Tibial nerve (tissue), 4 donors: ENCODE measurements around the gene GRAMD4. TPM values are rescaled to one million over a fixed set of nuclear protein-coding genes. Genes with fewer than 3 reads are reported as not detected.

ENCODE experiments used
- DNase-seq, 2 donors: peaks; one replicate each; pipeline ENCODE4 v3.0.0-alpha.2; 2019; ENCODE audit warnings: low spot score in 2 of 2
- H3K27ac ChIP-seq, 4 donors: fragments of 200-600 bp; sonication (generic) in 3 of 4; one replicate each; pipeline ENCODE4 v1.5.1; 2017 to 2019; ENCODE audit warnings: mild to moderate bottlenecking in 1 of 4
- H3K27me3 ChIP-seq, 2 donors: fragments of 200-600 bp; sonication (generic) in 1 of 2; one replicate each; pipeline versions ENCODE4 v1.5.1 to v1.6.0; 2017 to 2019
- H3K36me3 ChIP-seq, 3 donors: fragments of 200-600 bp; sonication (generic); one replicate each; pipeline ENCODE4 v1.5.1; 2018 to 2019
- H3K4me1 ChIP-seq, 4 donors: fragments of 200-600 bp; sonication (generic) in 3 of 4; one replicate each; pipeline ENCODE4 v1.5.1; 2017 to 2019
- H3K4me3 ChIP-seq, 4 donors: fragments of 200-600 bp; sonication (generic) in 3 of 4; one replicate each; pipeline ENCODE4 v1.5.1; 2017 to 2019; ENCODE audit warnings: mild to moderate bottlenecking in 1 of 4, moderate library complexity in 1 of 4
- H3K9me3 ChIP-seq, 4 donors: fragments of 200-600 bp; sonication (generic) in 3 of 4; one replicate each; pipeline ENCODE4 v1.5.1; 2017 to 2019
- CTCF ChIP-seq, 5 experiments: fragments of 200-600 bp in 3 of 5; fragments of 450-650 bp in 2 of 5; sonication (generic) in 3 of 5; IDR thresholded peaks; one replicate each; pipeline ENCODE4 v1.5.1; 2016 to 2019; ENCODE audit warnings: antibody characterized with exemption in 5 of 5, mild to moderate bottlenecking in 3 of 5, moderate library complexity in 2 of 5
- EP300 ChIP-seq, 2 donors: sonication (generic); formaldehyde crosslinking; IDR thresholded peaks; one replicate each; pipeline ENCODE4 v1.6.1; 2017; ENCODE audit warnings: antibody characterized with exemption in 2 of 2, mild to moderate bottlenecking in 1 of 2
- POLR2A ChIP-seq, 2 donors: fragments of 450-650 bp; IDR thresholded peaks; one replicate each; pipeline ENCODE4 v1.6.1; 2017; ENCODE audit warnings: antibody characterized with exemption in 2 of 2, mild to moderate bottlenecking in 2 of 2, moderate library complexity in 2 of 2
- WGBS, 2 donors: methylation state at CpG; one replicate each; pipeline ENCODE4 v1.1.5; 2018; 5-methylcytosine and 5-hydroxymethylcytosine counted together
- total RNA-seq, 4 donors: library from RNA; depleted of rRNA; stranded (reverse); fragments of >200 nt; gene quantifications; one replicate each; pipeline ENCODE4 v1.1.0, GENCODE V29; 2016

Gene GRAMD4
- total RNA-seq, 4 donors from 2014 or later, result 18.2 to 299 (median 54.3) TPM

GRCh38 chr22:46574438-46574992 is 45.7 kb upstream of the GRAMD4 start:
- no peak for TF ChIP-seq POLR2A (IDR thresholded peaks at IDR 0.05)
- no peak for TF ChIP-seq CTCF (IDR thresholded peaks at IDR 0.05)
- TF ChIP-seq EP300 (IDR thresholded peaks at IDR 0.05), result no peak
- Histone ChIP-seq H3K27ac (no peak overlapping the region), H3K36me3 (no peaks in the 10 kb centered on the region), H3K4me3 (no peak overlapping the region), H3K4me1 (peaks cover 0 to 31% (median 21%) of the 10 kb centered on the region in 4 donors), H3K9me3 (peaks cover 0 to 14% (median 0%) of the 10 kb centered on the region in 4 donors), H3K27me3 (no peaks in the 10 kb centered on the region)
- 77 to 79% methylated on average over 15 of the region's 15 CpGs for WGBS, 2 donors
- peak in 1 of 2 donors; percentile 3 for DNase-seq

GRCh38 chr22:46574993-46575910 is 44.9 kb upstream of the GRAMD4 start:
- TF ChIP-seq POLR2A (IDR thresholded peaks at IDR 0.05), result no peak
- peaks cover 0 to 14% (median 0%) of the 10 kb centered on the region in 4 donors for H3K9me3 ChIP-seq
- no peak overlapping the region for H3K4me3 ChIP-seq
- peaks cover 0 to 38% (median 27%) of the 10 kb centered on the region in 4 donors for H3K4me1 ChIP-seq
- no peaks in the 10 kb centered on the region for H3K36me3 ChIP-seq
- H3K27me3 ChIP-seq, result no peaks in the 10 kb centered on the region
- H3K27ac ChIP-seq, result peak overlapping the region in 2 of 4 donors; percentile 72 to 79
- WGBS, 2 donors, result 78 to 81% methylated on average over 19 of the region's 19 CpGs
- DNase-seq, result peak in 1 of 2 donors; percentile 2

GRCh38 chr22:46575911-46576555 is 44.2 kb upstream of the GRAMD4 start:
- H3K4me3 ChIP-seq, result peak overlapping the region; percentile 20 to 91 (median 47)
- H3K36me3 ChIP-seq, result no peaks in the 10 kb centered on the region
- H3K27me3 ChIP-seq, result no peaks in the 10 kb centered on the region
- DNase-seq, result no peak
- peaks cover 0 to 43% (median 29%) of the 10 kb centered on the region in 4 donors for H3K4me1 ChIP-seq
- TF ChIP-seq EP300 (IDR thresholded peaks at IDR 0.05), result no peak
- TF ChIP-seq CTCF (IDR thresholded peaks at IDR 0.05), result no peak
- TF ChIP-seq POLR2A (IDR thresholded peaks at IDR 0.05), result no peak
- 50 to 71% methylated on average over 7 to 10 of the region's 10 CpGs for WGBS, 2 donors
- peaks cover 0 to 13% (median 0%) of the 10 kb centered on the region in 4 donors for H3K9me3 ChIP-seq
- H3K27ac ChIP-seq, result peak overlapping the region in 2 of 4 donors; percentile 72 to 79

- Histone ChIP-seq H3K9me3 (peaks cover 0 to 6% (median 0%) of the 10 kb centered on the region in 4 donors), H3K36me3 (no peaks in the 10 kb centered on the region), H3K27ac (peak overlapping the region in 3 of 4 donors; percentile 73 to 88 (median 84)), H3K27me3 (no peaks in the 10 kb centered on the region), H3K4me3 (peak overlapping the region; percentile 20 to 91 (median 60)), H3K4me1 (peaks cover 0 to 50% (median 35%) of the 10 kb centered on the region in 4 donors)
- WGBS, 2 donors, result 0 to 7% methylated on average over 4 to 24 of the region's 142 CpGs
- no peak for DNase-seq
- TF ChIP-seq CTCF (IDR thresholded peaks at IDR 0.05), result peak in 1 of 5 experiments; percentile 7
- no peak for TF ChIP-seq POLR2A (IDR thresholded peaks at IDR 0.05)
- TF ChIP-seq EP300 (IDR thresholded peaks at IDR 0.05), result no peak
Observed at GRCh38 chr22:46576556-46577367, 43.4 kb upstream of the GRAMD4 start.
